A673 (cell line): ENCODE data around the gene SEMA5B. TPM values are rescaled to one million over a fixed set of nuclear protein-coding genes. Genes with fewer than 3 reads are reported as not detected.

Source experiments
- BruUV-seq: library from RNA; stranded (reverse); fragments of 400-500 nt; replicated peaks from 2 replicates; lab custom pipeline; 2021; lab: Mats Ljungman, UMichigan
- CTCF ChIA-PET: fragments of 300-600 bp; sonication (Branson Sonifier 250); formaldehyde crosslinking; loops from one replicate; lab custom pipeline; 2022; ENCODE audit warnings: antibody characterized with exemption; lab: Charles Lee
- POLR2A ChIA-PET: fragments of 300-600 bp; sonication (Branson Sonifier 250); formaldehyde crosslinking; loops from one replicate; lab custom pipeline; 2022; ENCODE audit warnings: antibody characterized with exemption; ENCODE audit not compliant: low non-redundant PET; lab: Charles Lee
- DNase-seq: peaks from one replicate; pipeline ENCODE4 v3.0.0-alpha.2; 2015; ENCODE audit warnings: low spot score
- H3K27ac ChIP-seq: fragments of 200-600 bp; sonication (generic); 2 replicates; pipeline ENCODE4 v1.5.1; 2016; ENCODE audit warnings: mixed run types, low read depth, mild to moderate bottlenecking, mixed read lengths, antibody characterized with exemption, low read length; ENCODE audit not compliant: poor library complexity, severe bottlenecking
- H3K27me3 ChIP-seq: fragments of 200-600 bp; sonication (generic); replicated peaks from 2 replicates; pipeline ENCODE4 v1.6.1; 2017; ENCODE audit warnings: mixed run types, low read depth, mild to moderate bottlenecking, mixed read lengths, antibody characterized with exemption, low read length; ENCODE audit not compliant: insufficient read depth, poor library complexity
- H3K36me3 ChIP-seq: fragments of 200-600 bp; sonication (generic); 2 replicates; pipeline ENCODE4 v1.6.1; 2016; ENCODE audit warnings: mixed run types, mild to moderate bottlenecking, mixed read lengths, antibody characterized with exemption, low read length; ENCODE audit not compliant: insufficient read depth, poor library complexity, severe bottlenecking
- H3K4me1 ChIP-seq: fragments of 200-600 bp; sonication (generic); 2 replicates; pipeline ENCODE4 v1.6.1; 2017; ENCODE audit warnings: mixed run types, mild to moderate bottlenecking, mixed read lengths, antibody characterized with exemption, low read length; ENCODE audit not compliant: insufficient read depth, poor library complexity, severe bottlenecking
- H3K4me3 ChIP-seq: fragments of 200-600 bp; sonication (generic); 2 replicates; pipeline ENCODE4 v1.5.1; 2016; ENCODE audit warnings: low read depth, mixed run types, mild to moderate bottlenecking, mixed read lengths, low read length; ENCODE audit not compliant: poor library complexity, severe bottlenecking
- H3K9me3 ChIP-seq: fragments of 200-600 bp; sonication (generic); 2 replicates; pipeline ENCODE4 v1.6.1; 2016; ENCODE audit warnings: mixed run types, low read depth, mild to moderate bottlenecking, mixed read lengths, antibody characterized with exemption, low read length; ENCODE audit not compliant: poor library complexity, severe bottlenecking
- EZH2 ChIP-seq: fragments of 200-600 bp; sonication (generic); IDR thresholded peaks from 2 replicates; pipeline ENCODE4 v1.6.1; 2017; ENCODE audit warnings: borderline replicate concordance, low read depth, mild to moderate bottlenecking, mixed read lengths, antibody characterized with exemption, low read length; ENCODE audit not compliant: poor library complexity, severe bottlenecking
- intact Hi-C: fragments of 100-400 bp; cut with micrococcal nuclease; formaldehyde crosslinking; loops from one replicate; pipeline ENCODE4 v1.10.0; 2022; ENCODE audit not compliant: unreplicated experiment
- total RNA-seq: library from RNA; stranded (reverse); gene quantifications from 2 replicates; pipeline ENCODE4 v1.2.3, GENCODE V29; 2021
- TF ChIP-seq, protein P1 (sequence below): fragments of 300-800, 200-600 bp; sonication (generic); conservative IDR thresholded peaks from 2 replicates; pipeline ENCODE4 v1.5.1; 2017; ENCODE audit warnings: low read depth, mild to moderate bottlenecking, antibody characterized with exemption, low read length, moderate library complexity, mixed read lengths

SEMA5B gene
- total RNA-seq, 1 experiment from 2014 or later: 7.6 TPM

GRCh38 chr3:123048480-123049237, 21.1 kb upstream of the SEMA5B start:
- TF ChIP-seq, protein P1, sequence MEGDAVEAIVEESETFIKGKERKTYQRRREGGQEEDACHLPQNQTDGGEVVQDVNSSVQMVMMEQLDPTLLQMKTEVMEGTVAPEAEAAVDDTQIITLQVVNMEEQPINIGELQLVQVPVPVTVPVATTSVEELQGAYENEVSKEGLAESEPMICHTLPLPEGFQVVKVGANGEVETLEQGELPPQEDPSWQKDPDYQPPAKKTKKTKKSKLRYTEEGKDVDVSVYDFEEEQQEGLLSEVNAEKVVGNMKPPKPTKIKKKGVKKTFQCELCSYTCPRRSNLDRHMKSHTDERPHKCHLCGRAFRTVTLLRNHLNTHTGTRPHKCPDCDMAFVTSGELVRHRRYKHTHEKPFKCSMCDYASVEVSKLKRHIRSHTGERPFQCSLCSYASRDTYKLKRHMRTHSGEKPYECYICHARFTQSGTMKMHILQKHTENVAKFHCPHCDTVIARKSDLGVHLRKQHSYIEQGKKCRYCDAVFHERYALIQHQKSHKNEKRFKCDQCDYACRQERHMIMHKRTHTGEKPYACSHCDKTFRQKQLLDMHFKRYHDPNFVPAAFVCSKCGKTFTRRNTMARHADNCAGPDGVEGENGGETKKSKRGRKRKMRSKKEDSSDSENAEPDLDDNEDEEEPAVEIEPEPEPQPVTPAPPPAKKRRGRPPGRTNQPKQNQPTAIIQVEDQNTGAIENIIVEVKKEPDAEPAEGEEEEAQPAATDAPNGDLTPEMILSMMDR: no peak
- no peak for TF ChIP-seq EZH2
- H3K9me3 ChIP-seq: no peaks in the 10 kb centered on the region
- no peak for DNase-seq
- H3K27ac ChIP-seq: no peak overlapping the region
- intact Hi-C loops: no loop called here
- H3K27me3 ChIP-seq: no peaks in the 10 kb centered on the region
- H3K36me3 ChIP-seq: no peaks in the 10 kb centered on the region
- H3K4me3 ChIP-seq: no peak overlapping the region
- no peaks in the 10 kb centered on the region for H3K4me1 ChIP-seq
- BruUV-seq: no TSS peak
- ChIA-PET CTCF (no interaction called here), POLR2A (no interaction called here)

DNA sequence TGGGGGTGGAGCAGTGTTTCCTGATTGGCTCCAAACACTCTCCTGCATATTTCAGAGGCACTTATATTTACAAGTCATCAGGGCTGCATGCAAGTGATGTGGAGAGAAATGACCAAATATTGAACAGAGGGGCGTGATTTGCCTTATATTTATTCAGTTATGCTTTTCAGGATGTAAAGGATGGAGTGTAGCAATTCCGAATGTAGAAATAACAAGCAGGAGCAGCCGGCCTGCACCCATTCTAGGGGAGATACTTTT, 19.4 kb upstream of the SEMA5B start:
- no peaks in the 10 kb centered on the region for H3K27me3 ChIP-seq
- no peak overlapping the region for H3K27ac ChIP-seq
- POLR2A ChIA-PET: no interaction called here
- no peaks in the 10 kb centered on the region for H3K4me1 ChIP-seq
- no peaks in the 10 kb centered on the region for H3K9me3 ChIP-seq
- TF ChIP-seq EZH2: no peak
- TF ChIP-seq, protein P1: no peak
- CTCF ChIA-PET: no interaction called here
- intact Hi-C loops: no loop called here
- DNase-seq: no peak
- no peaks in the 10 kb centered on the region for H3K36me3 ChIP-seq
- H3K4me3 ChIP-seq: no peak overlapping the region
- BruUV-seq: no TSS peak

- TF ChIP-seq, protein P1: no peak
- TF ChIP-seq EZH2: no peak
- intact Hi-C loops: no loop called here
- Histone ChIP-seq H3K27me3 (no peaks in the 10 kb centered on the region), H3K9me3 (no peaks in the 10 kb centered on the region), H3K27ac (no peak overlapping the region), H3K36me3 (no peaks in the 10 kb centered on the region), H3K4me3 (no peak overlapping the region), H3K4me1 (no peaks in the 10 kb centered on the region)
- ChIA-PET POLR2A (no interaction called here), CTCF (no interaction called here)
- no TSS peak for BruUV-seq
- peak; percentile 26 for DNase-seq
Observed at GRCh38 chr3:123046262-123047061, 18.9 kb upstream of the SEMA5B start.
